GM19240 (cell line): ENCODE results near the gene SYNCRIP.
"Not testable (repeated sequence)": the region's sequence is repeated elsewhere in the genome, so short reads cannot be mapped to it uniquely, and the experiment has no call there.

Experiments
- DNase-seq: peaks from one replicate; pipeline ENCODE4 v3.0.0; 2011; ENCODE audit warnings: low spot score; ENCODE audit not compliant: insufficient read length

SYNCRIP gene

DNA sequence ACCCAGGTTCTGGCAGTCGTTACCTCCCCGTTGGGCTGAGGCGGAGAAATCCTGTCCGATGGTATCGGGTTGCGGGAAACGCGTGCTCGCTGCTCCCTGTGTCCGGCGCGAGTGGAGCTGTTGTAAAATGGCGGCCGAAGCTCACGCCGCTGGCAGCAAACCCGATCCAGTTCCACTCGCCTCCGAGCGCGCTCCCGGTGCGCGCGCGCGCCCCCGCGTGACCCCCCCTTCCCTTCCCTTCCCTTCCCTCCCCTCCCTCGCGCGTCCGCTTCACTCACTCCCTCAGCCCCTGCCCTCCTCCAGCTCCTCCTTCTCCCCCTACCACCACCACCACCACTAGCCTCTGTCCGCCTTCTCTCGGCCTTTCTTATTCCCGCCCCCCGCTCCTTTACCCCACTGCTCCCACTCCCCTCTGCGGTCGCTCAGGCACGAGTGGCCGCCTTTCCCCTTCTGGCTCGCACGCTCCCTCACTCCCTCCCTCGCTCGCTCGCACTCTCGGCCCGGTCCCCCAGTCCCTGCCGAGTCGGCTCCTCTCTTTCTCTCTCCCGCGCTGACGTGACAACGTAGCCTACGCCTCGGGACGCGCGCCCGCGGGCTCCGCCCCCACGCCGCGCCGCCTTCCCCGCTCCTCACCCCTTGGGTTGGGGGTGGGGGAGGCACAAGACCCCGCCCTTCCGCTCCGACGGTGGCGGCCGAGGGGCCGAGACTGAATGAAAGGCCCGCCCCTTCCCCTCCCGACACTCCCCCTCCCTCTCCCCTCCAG is at the start of gene SYNCRIP:
SYNCRIP (minus strand) TSS at position 113 of the 763 bp plus-strand sequence. CDS start 1,447 bp downstream, outside the sequence.
- peak; percentile 45 for DNase-seq

DNA sequence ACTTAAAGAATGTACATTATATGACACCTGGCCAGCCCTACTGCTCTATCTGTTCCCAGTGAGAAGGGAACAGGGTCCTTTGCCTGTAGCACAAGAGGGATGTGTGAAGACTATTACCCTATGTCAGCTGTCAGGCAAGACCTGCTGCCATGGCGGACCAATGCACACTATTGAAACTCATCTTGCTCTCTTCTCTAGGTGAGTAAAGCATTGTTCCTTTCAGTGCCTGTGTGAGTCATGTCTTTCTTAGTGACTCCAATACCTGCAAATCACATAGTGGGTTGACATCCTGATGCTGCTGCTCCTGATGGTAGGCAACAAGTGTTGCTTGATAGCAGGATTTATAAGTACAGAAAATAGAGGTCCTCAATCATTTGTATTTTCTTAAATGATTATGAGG is 48.8 kb upstream of the SYNCRIP start:
- DNase-seq = no peak

DNA sequence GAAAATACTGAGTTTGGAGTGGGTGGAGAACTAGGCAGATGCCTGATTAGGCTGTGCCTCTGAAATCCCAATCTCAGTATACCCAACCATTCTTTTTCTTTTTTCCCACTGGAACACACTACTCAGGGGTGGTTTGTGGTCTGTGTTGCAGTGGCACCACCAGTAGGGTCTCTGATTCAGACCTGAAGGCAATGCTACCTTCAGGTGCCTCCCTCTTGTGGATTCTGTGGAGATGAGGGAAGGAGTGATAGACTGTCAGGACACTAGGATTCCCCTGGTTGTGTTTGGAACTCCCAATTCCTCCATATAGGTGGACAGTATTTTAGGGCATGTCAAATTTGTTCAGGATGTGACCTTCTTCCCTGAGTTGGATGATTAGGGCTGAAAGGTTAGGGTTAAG is 47.4 kb upstream of the SYNCRIP start:
- DNase-seq = no peak

DNA sequence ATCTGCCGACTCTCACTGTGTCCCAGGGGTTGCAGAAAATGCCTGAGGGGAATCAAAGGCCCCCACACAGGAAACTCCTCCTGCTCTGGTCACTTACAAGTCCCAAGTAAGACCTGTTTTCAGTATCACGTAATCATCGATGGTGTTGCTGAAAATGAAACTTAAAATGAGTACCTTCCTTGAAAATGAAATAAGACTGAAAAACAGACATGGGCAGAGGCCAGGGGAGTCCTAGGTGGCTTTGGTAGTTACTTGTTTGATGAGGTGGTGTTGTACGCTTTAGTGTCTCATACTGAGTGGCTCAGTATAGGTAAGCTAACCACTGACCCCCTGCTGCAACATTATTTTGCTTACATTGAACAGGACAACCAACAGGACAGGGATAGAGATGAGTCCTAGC is 43.0 kb upstream of the SYNCRIP start:
- DNase-seq = peak; percentile 40

DNA sequence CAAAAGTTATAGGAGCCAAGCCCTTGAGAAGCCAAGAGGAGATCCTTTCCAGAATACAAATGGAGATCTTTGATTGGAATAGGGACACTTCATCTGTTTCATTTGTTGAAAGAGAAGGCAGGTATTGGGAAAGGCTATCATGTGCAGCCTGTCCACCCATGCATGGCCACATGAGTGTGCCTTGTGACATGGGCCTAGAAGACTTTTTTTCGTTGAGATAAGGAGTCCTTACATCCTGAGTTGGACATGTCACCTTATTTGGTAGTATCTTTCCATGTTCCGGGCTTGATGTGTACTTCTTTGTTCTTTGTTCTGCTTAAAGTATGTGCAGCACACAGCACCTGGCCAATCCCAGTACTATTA is 42.1 kb upstream of the SYNCRIP start:
- DNase-seq = no peak

DNA sequence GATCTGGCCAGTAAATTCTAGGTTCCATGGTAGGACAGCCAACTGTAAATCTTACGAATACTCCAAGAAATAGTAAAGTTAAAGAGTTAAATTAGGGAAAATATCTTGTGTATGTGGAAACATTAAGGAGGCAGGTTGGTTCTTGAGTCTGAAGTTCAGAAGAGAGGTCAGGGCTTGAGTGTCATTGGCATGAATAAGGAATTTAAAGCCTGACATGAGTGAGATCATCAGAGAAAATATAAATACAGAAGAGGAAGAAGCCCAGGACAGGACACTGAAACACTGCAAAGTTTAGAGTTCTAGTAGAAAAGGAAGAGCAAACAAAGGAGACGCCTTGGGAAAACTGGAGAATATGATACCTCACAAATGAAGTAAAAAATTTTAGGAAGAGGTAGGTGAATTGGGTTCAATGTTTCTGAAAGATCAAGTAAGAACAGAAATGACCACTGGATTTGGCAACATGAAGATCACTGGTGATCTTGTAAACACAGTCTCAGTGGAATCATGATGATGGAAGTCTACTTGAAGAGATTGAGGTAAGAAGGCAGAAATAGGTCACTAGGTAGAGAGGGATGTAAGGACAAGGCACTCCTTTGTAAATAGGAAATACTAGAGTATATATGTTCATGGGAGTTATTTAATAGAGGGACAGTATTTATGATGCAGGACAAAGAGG is 41.6 kb upstream of the SYNCRIP start:
- no peak for DNase-seq

DNA sequence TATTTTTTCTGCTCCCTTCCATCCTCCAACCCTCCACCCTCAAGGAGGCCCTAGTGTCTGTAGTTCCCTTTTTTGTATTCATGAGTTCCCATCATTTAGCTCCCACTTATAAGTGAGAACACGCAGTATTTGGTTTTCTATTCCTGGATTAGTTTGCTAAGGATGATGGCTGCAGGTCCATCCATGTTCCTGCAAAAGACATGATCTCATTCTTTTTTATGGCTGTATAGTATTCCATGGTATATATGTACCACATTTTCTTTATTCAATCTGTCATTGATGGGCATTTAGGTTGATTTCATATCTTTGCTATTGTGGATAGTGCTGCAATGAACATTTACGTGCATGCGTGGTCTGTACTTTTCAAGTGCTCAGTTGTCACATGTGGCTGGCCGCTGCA is 39.2 kb upstream of the SYNCRIP start:
- not testable (repeated sequence) for DNase-seq

DNA sequence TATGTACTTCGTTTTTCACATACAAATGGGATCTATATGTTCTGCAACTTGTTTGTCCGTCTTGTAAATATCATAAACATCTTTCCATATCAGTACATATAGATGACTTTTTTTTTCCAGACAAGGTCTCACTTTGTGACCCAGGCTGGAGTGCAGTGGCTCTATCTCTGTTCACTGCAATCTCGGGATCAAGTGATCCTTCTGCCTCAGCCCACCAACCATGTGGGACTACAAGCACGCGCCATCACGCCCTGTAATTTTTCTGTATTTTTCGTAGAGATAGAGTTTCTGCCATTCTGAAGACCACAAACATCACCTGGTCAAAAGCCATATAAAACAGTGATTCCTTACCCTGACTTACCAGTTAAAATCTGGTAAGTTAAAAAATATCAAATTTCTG is 37.7 kb upstream of the SYNCRIP start:
- DNase-seq = no peak

DNA sequence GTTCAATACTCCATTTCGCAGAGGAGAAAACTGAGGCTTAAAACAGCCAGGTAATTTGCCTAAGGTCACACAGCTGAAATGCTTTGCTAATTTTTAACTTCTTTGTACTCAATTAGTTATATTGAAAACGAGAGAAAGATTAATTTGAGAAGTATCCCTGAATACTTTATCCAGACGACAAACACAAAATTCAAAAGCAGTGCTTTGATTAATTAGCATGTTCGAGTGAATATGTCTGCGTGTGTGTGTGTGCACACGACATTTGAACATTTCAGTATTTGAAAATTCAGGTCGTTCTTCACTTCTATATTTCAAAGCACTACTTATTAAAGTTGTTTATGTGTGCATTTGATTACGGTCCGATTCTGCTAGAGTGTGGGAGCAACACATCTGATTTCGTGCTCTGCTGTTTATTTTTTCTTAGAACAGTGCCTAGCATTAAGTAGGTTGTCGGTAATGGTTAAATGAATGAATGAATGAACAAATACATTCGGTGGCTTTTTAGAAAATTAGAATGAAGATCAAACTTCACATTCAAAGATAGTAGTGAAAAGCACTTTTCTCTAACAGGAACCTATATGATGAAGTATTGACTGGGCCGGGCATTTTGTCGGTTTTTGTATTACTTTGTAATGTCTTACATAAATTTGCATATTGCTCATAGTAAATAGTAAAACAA is 36.9 kb upstream of the SYNCRIP start:
- DNase-seq = no peak

DNA sequence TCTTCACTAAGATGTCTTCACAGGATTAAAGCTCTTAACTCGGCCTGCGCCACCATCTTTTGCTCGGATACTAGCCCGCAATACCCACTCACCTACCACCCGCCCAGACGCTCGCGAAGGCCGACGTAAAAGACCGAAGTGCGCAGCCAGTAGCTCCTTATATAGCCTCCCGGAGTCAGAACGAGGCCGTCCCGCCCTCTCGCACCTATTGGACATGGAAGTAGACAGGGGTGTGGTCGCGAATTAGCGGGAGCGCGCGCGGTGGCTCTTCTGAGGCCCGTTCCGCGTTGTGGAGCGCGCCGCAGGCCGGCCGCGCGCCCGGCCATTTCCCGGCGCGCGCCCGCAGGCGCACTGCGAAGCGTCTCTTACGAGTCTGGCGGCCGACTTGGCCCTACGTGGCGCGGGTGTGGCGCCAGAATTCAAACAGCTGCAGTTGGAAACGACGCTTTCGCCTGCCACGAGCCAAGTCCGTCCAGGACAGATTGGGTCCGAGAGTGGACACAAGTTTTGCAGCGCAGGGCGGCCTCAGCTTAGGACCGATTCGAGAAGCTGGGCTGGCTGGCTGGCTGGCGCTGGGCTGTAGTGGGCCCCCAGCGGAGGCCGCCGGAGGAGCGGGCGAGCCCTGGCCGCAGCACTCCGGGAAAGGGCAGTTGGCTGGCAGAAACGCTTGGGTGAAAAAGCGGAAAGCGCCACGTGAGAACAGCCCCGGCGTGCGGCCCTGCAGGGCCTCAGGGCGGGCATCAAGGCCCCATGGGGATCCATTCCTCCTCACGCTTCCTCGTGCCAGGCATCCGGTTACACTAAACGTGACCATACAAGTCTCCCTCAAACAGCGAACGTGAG is 36.1 kb upstream of the SYNCRIP start:
- peak; percentile 58 for DNase-seq

DNA sequence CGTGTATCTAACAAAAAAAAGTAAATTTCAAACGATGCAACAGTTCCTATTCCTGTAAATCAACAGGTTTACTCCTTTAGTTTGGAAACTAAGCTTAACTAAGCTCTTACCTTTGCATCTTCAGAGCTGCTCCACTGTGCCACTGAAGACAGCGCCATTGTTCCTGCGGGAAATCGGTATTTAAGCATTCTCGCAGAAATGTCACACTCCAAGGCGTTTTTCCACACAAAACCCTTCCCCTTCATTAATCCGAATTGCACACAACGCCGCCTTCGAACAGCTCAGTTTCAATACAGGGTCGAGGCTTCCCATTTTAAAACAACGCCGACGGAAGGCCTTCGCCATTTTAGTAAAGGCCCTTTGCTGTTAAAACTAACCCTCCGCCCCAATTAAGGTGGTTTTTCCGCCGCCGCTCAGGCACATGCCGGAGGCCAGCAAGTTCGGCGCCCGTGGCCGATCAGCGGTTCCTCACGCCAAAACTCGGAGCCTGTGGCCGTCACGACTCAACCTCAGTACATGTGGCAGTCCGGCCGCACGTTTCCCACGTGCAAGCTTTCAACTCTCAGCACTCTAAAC is 35.4 kb upstream of the SYNCRIP start:
- no peak for DNase-seq

DNA sequence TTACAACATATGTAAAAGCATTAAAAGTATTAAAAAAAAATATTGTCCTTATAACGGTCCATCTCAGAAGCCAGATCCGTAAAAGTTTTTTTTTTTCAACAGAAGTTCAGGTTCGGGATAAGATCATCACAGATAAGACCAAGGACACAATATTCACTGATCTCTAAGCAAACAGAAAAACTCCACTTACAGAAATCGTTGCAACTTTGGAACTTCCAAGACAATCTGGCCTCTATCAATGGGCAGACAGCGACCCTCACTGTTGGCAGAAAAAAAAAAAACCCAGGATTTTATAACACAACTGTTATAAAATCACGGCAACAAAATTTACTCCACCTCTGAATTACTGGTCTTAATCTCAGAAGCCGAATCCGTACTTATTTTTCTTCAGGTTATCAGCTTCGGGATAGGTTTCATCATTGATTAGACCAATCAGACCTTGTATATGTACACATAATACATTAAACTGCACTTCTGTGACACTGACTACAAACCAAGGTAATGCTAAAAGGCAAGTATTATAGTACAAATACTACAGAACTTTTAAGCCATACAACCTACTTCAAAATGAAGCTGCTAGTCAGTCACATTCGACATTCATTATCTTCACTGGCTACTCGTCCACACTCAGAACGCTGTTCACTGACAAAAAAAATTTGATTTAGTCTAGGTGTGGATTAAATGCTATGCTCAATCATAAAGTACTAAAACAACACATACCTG is 34.7 kb upstream of the SYNCRIP start:
- DNase-seq = no peak

DNA sequence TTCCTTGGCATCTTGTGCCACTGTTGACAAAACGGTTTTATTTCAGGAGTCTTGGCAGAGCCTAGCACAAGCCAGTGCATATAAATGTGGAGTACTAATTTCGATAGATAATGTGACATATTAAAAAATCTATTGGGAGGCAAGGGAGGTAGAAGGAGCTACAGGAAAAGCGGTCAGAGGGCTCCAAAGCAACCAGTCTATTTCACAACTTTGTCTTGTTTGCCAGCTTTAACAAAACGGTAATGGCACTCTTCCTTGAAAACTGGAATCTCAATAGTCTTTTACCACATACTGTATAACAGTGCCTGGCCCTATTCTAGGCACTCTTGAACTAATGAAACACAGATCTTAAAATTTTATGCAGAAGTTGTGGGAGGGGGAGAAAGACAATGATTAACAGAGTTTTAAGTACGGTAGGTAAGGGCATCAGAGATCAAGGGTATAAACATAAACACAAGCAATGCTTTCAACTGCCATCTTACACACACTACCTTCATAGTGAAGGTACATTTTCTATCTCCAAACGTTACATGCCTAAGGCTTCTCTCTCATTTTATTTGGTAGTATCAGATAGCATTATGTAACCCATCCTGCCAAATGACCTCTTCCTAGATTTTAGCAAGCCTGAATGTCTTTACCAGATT is 33.5 kb upstream of the SYNCRIP start:
- DNase-seq = no peak

DNA sequence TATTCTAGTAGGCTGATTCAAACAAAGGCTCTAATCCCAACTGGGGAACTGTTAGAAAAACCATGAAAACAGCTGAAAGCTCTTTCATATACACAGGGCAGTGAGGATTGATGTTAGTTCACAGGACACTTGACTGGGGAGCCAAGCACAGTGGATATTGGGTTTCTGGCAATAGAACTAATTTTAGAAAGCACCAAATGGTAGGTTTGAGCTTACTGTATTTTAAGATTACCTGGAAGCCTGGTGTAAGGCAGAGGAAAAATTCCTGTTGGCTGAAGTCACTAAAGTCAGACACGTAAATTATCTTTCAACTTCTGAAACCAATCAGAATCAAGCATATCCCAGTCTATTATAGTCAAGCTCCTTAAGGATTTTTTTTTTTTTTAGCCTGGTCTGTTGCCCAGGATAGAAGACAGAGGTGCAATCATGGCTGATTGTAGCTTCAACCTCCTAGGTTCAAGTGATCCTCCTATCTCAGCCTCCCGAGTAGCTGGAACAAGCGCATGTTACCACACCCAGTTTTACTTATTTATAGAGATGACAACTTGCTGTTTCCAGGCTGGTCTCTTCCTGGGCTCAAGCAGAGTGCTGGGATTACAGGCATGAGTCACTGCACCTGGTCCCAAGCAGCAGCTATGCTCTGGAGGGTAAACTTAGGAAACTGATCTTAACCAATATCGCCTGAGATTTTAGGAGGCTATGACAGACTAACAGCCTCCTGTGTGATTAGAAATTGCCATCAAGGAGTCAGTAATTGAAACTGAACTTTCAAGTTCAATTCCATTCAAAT is 32.5 kb upstream of the SYNCRIP start:
- no peak for DNase-seq

DNA sequence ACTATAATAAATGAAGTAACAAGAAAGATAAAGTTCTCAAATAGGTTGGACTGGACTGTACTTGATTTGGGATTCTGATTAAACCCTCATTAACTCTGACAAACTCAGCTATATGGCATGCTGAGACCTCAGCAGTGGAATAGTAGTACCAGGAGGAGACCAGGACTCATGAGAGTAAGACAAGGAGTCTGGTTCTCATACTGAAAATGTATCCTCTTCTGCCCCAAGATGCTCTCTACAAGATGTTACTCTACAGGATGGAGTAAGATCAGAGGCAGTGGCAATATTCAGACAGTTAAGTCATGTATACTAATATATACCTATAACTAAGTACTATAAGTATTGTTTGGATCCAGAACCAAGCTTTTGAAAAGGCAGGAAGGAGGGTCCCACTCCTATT is 31.9 kb upstream of the SYNCRIP start:
- no peak for DNase-seq

DNA sequence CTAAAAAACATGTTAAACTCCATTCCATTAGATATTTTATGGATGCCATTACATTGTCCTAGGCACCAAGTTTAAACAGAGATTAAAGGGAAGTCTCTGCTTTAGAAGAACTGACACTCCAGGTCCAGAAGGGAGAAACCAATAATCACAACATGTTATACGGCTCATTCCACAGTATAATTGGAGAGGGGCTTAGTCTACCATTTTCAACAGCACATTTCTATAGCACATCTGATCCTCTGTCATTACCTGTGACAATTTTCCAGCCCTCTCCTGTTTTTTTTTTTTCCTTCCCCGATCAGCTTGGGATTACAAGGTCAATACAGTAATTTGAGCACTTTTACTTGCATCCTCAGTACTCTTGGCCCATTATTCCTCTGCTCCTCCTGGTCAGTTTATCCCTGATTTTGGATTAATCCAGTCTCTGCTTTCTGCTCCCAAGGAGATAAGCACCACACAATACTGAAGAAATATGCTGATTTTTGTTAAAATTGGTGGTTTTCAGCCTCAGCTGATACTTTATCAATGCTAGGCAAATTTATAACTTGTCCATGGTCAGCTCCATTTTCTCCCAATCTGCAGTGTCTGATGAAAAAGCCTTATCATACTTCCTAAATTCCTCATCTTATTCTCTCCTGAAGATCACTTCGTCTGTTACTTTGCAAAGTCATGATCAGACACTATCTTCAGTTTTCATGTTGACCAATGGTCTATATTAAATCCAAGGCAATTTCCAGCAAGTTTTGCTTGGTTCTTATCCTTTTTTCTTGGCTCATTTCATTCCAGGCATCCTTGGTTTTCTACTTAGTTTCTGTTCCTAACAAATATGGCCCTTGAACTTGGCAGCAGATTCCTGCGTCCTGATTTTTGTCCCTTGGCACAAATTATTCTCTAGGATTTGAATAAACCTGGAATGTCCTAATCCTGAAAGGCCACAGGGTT is 30.8 kb upstream of the SYNCRIP start:
- DNase-seq = no peak

DNA sequence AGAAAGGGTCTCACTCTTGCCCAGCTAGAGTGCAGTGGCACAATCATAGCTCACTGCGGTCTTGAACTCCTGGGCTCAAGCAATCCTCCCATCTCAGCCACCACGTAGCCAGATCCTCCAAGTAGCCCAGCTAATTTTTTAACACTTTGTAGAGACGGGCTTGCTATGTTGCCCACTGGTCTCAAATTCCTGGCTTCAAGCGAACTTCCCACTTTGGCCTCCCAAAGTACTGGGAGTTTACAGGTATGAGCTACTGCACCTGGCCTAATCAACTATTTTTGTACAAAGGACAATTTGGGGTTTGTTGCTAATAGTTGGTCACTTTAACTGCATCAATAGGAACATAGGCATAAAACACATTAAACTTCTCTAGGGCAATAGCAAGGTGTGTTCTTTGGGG is 29.9 kb upstream of the SYNCRIP start:
- no peak for DNase-seq

DNA sequence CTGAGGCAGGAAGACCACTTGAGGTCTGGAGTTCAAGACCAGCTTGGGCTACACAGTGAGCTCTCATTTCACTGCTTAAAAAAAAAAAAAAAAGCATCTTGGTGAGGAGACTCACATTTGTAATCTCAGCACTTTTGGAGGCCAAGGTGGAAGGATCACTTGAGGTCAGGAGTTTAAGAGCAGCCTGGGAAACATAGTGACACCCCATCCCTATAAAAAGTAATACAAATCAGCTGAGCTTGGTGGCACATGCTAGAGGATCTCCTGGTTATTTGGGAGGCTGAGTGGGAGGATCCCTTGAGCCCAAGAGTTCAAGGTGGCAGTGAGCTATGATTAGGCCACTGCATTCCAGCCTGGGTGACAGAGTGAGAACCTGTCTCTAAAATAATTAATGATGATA is 29.4 kb upstream of the SYNCRIP start:
- no peak for DNase-seq
